ENCODE measurements around the gene PLCL2. TPM values are rescaled to one million over a fixed set of nuclear protein-coding genes. Genes with fewer than 3 reads are reported as not detected.

PLCL2 gene
- polyA plus RNA-seq, 3 donors from 2014 or later: 56.8 to 85.5 (median 78.9) TPM

GRCh38 chr3:17065315-17065714, 180.6 kb downstream of the PLCL2 start:
- peaks cover 22 to 37% (median 23%) of the 10 kb centered on the region in 3 donors for H3K36me3 Mint-ChIP-seq
- DNase-seq: no peak
- H3K9me3 Mint-ChIP-seq: peaks cover 0 to 2% (median 0%) of the 10 kb centered on the region in 6 donors
- H3K4me3 Mint-ChIP-seq: no peak overlapping the region
- peaks cover 34 to 68% of the 10 kb centered on the region in 2 donors for H3K4me1 Mint-ChIP-seq
- peaks cover 3 to 5% (median 4%) of the 10 kb centered on the region in 3 donors for H3K27me3 Mint-ChIP-seq (ENCODE audit: low read depth in 3 of 3)
- H3K27ac Mint-ChIP-seq: peak overlapping the region in 3 of 6 donors; percentile 10 to 65 (median 42)

DNA sequence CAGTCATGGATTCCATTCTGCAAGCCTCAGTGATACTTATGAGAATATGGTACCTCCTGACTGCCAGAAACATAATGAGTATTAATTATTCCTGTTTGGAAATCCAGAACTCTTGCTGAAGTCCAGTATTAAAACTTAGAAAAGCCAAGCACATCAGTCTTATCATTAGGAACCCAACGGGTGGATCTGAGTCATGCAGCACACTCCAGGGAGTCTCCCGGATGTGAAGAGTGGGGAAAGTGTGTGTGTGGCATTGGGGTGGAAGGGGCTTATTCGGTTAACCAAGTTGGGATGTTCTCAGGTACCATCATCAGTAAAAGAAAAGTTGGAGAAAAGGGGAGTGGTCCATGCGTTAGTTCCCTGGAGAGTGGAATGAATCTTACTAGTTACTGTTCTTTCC, 181.1 kb downstream of the PLCL2 start:
- peaks cover 3 to 7% (median 5%) of the 10 kb centered on the region in 3 donors for H3K27me3 Mint-ChIP-seq (ENCODE audit: low read depth in 3 of 3)
- no peak overlapping the region for H3K4me3 Mint-ChIP-seq
- peaks cover 26 to 40% (median 27%) of the 10 kb centered on the region in 3 donors for H3K36me3 Mint-ChIP-seq
- peaks cover 38 to 72% of the 10 kb centered on the region in 2 donors for H3K4me1 Mint-ChIP-seq
- peak overlapping the region in 3 of 6 donors; percentile 18 to 65 (median 42) for H3K27ac Mint-ChIP-seq
- DNase-seq: no peak
- peaks cover 0 to 2% (median 0%) of the 10 kb centered on the region in 6 donors for H3K9me3 Mint-ChIP-seq

GRCh38 chr3:17069754-17070153, 185.0 kb downstream of the PLCL2 start:
- Mint-ChIP-seq H3K9me3 (no peaks in the 10 kb centered on the region), H3K27ac (peak overlapping the region in 4 of 6 donors; percentile 5 to 84 (median 16)), H3K27me3 (ENCODE audit: low read depth in 3 of 3) (peaks cover 2 to 7% (median 3%) of the 10 kb centered on the region in 3 donors), H3K36me3 (peaks cover 34 to 38% (median 34%) of the 10 kb centered on the region in 3 donors), H3K4me3 (no peak overlapping the region), H3K4me1 (peaks cover 41 to 60% of the 10 kb centered on the region in 2 donors)
- DNase-seq: no peak

DNA sequence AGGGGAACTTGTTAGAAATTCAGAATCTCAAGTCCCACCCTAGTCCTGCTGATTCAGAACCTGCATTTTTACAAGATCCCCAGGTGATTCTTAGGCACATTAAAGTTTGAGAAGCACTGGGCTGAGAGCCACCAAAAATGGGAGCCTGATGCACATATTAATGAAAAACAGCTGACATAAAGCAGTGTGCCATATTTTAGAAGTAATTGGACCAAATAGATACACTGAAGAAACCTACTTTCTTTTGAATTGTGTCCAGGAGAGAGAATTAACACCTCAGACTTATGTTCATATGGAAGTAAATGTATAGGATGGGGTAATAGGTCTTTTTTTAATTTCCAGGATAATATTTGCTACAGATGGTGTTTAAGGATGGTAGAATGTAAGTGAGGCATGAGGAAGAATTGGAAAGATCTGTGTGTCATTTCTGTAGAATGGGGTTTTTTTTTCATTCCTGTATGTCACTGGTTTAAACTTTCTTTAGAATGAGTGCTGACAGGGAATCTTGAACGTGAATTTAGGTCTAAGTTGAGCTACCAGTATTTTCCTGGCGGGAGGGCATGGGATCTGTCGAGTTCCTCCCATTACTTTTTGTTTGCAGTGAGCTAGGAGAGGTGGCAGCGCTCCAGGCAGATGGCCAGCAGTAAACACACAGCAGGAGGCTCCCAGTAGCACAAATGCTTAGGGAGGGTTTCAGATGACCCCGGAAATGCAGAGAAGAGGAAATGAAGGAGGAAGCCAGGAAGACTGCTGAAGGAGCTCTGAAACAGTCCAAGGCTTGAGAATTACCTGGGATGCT, 185.6 kb downstream of the PLCL2 start:
- peak overlapping the region; percentile 5 to 84 (median 22) for H3K27ac Mint-ChIP-seq
- no peak for DNase-seq
- H3K36me3 Mint-ChIP-seq: peaks cover 34 to 38% (median 34%) of the 10 kb centered on the region in 3 donors
- peaks cover 3 to 9% (median 9%) of the 10 kb centered on the region in 3 donors for H3K27me3 Mint-ChIP-seq (ENCODE audit: low read depth in 3 of 3)
- H3K4me3 Mint-ChIP-seq: no peak overlapping the region
- peaks cover 45 to 63% of the 10 kb centered on the region in 2 donors for H3K4me1 Mint-ChIP-seq
- no peaks in the 10 kb centered on the region for H3K9me3 Mint-ChIP-seq

DNA sequence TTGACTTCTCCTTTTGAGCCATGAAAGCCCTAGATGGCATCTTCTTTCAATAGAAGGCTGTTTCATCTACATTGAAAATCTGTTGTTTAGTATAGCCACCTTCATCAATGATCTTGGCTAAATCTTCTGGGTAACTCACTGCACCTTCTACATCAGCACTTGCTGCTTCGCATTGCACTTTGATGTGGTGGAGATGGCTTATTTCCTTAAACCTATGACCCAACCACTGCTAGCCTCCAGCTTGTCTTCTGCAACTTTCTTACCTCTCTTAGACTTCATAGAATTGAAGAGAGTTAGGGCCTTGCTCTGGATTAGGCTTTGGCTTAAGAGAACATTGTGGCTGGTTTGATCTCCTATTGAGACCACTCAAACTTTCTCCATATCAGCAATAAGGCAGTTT, 189.8 kb downstream of the PLCL2 start:
- peak overlapping the region; percentile 83 to 94 (median 90) for H3K27ac Mint-ChIP-seq
- peaks cover 5 to 18% (median 13%) of the 10 kb centered on the region in 3 donors for H3K27me3 Mint-ChIP-seq (ENCODE audit: low read depth in 3 of 3)
- peak overlapping the region; percentile 32 to 72 (median 59) for H3K4me3 Mint-ChIP-seq
- peaks cover 30 to 37% (median 35%) of the 10 kb centered on the region in 3 donors for H3K36me3 Mint-ChIP-seq
- no peaks in the 10 kb centered on the region for H3K9me3 Mint-ChIP-seq
- DNase-seq: peak; percentile 40 to 63 (median 50)
- peaks cover 67 to 71% of the 10 kb centered on the region in 2 donors for H3K4me1 Mint-ChIP-seq

DNA sequence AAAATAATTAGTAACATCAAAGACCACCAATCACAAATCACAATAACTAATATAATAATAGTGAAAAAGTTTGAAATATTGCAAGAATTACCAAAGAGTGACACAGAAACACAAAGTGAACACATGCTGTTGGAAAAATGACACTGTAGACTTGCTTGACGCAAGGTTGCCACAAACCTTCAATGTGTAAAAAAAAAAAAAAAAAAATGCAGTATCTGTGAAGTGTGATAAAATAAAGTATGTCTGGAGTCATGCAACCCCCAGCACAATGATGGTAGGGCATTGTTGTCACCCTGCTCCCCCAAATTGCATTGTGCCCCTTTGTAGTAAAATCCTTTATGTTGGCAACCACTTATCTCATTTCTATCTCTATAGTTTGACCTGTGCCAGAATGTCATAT, 190.6 kb downstream of the PLCL2 start:
- H3K4me3 Mint-ChIP-seq: peak overlapping the region; percentile 32 to 72 (median 59)
- peaks cover 68 to 71% of the 10 kb centered on the region in 2 donors for H3K4me1 Mint-ChIP-seq
- peak; percentile 59 to 64 (median 63) for DNase-seq
- peak overlapping the region; percentile 83 to 94 (median 90) for H3K27ac Mint-ChIP-seq
- no peaks in the 10 kb centered on the region for H3K9me3 Mint-ChIP-seq
- H3K36me3 Mint-ChIP-seq: peaks cover 28 to 38% (median 33%) of the 10 kb centered on the region in 3 donors
- peaks cover 7 to 16% (median 13%) of the 10 kb centered on the region in 3 donors for H3K27me3 Mint-ChIP-seq (ENCODE audit: low read depth in 3 of 3)

GRCh38 chr3:17075907-17076306, 191.2 kb downstream of the PLCL2 start:
- peak overlapping the region; percentile 50 to 72 (median 59) for H3K4me3 Mint-ChIP-seq
- no peaks in the 10 kb centered on the region for H3K9me3 Mint-ChIP-seq
- no peak for DNase-seq
- H3K36me3 Mint-ChIP-seq: peaks cover 24 to 36% (median 30%) of the 10 kb centered on the region in 3 donors
- H3K27ac Mint-ChIP-seq: peak overlapping the region; percentile 52 to 94 (median 90)
- peaks cover 7 to 13% (median 13%) of the 10 kb centered on the region in 3 donors for H3K27me3 Mint-ChIP-seq (ENCODE audit: low read depth in 3 of 3)
- H3K4me1 Mint-ChIP-seq: peaks cover 68 to 70% of the 10 kb centered on the region in 2 donors

DNA sequence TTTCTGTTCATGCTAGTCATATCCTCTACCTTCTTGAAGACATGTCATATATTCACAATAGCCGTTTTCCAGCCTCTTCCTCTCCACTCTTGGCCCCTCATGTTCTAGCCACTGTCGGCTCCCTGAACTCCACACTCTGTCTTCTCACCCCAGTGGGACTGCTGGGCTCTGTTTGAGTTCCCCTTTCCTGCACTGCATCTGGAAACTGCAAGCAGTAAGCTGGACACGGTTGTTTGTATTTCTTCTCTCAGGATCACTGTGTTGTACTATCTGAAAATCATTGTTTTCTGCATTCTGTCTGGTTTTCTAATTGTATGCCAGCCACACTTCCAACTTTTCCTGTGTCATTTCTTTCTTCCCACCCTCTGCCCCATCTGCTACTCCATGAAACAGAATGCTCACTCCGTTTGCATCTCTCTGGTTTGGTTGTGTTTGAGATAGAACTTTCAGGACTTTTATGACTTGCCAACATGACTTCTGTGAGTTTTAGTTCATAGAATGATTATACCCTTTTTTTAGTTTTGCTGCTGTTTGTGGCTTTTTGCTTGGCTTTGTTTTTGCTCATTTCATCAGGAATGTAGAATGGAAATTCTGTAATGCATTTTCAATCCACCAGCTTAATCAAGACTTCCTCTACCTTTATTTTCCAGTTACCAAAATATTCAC, 192.3 kb downstream of the PLCL2 start:
- no peaks in the 10 kb centered on the region for H3K9me3 Mint-ChIP-seq
- peaks cover 7 to 13% (median 13%) of the 10 kb centered on the region in 3 donors for H3K27me3 Mint-ChIP-seq (ENCODE audit: low read depth in 3 of 3)
- peak overlapping the region; percentile 50 to 75 (median 61) for H3K4me3 Mint-ChIP-seq
- peak overlapping the region; percentile 48 to 94 (median 90) for H3K27ac Mint-ChIP-seq
- no peak for DNase-seq
- H3K4me1 Mint-ChIP-seq: peaks cover 78 to 79% of the 10 kb centered on the region in 2 donors
- H3K36me3 Mint-ChIP-seq: peaks cover 28 to 39% (median 37%) of the 10 kb centered on the region in 3 donors

DNA sequence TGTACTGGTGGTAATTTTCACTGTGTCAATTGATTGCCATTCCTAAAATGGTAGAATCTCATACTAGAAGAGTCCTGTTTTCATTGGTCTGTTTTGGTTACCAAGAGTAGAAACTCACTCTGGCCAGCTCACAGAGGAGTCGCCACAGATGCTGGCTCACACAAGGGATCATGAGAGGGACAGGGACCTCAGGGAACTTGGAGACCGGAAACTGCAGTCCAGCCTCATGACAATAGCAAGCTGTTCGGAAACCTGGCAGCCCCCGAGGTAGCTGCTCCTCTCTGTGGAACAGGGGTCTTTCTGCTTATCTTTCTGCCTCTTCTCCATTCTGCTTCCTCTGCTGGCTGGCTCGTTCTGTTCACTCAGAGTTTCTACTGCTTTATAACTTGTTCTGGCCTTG, 192.9 kb downstream of the PLCL2 start:
- DNase-seq: no peak
- peak overlapping the region in 3 of 5 donors; percentile 27 to 65 (median 61) for H3K4me3 Mint-ChIP-seq
- H3K27ac Mint-ChIP-seq: peak overlapping the region; percentile 63 to 94 (median 90)
- peaks cover 31 to 41% (median 40%) of the 10 kb centered on the region in 3 donors for H3K36me3 Mint-ChIP-seq
- no peaks in the 10 kb centered on the region for H3K9me3 Mint-ChIP-seq
- H3K27me3 Mint-ChIP-seq (ENCODE audit: low read depth in 3 of 3): peaks cover 7 to 13% (median 13%) of the 10 kb centered on the region in 3 donors
- H3K4me1 Mint-ChIP-seq: peaks cover 83% of the 10 kb centered on the region in 2 donors

DNA sequence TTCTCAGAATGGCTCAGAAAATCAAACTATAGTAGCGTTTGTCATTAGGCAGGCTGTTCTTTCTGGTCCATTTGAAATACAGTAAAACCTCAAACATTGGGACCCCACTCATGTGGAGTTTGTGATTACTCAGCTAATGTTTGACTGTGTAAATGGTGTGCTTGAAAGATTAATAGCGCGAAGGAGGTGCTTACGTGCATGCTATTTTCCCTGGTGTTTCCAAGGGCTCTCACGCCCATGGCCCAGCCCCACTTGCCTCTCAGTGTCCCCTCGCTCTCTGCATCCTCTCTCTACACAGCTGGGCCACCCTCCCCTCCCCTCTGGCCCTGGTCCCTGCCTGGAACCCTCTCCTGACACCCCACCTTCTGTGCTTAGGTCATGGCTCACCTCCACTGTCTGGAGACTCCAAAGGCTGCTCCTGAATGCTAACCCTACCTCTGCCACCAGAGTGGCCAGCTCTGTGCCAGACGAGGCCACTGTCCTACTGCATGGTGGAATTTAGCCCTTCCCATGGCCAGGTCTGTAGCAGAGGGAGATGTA, 194.2 kb downstream of the PLCL2 start:
- DNase-seq: no peak
- H3K4me1 Mint-ChIP-seq: peaks cover 84 to 87% of the 10 kb centered on the region in 2 donors
- H3K4me3 Mint-ChIP-seq: no peak overlapping the region
- peak overlapping the region in 4 of 6 donors; percentile 15 to 85 (median 52) for H3K27ac Mint-ChIP-seq
- peaks cover 7 to 20% (median 13%) of the 10 kb centered on the region in 3 donors for H3K27me3 Mint-ChIP-seq (ENCODE audit: low read depth in 3 of 3)
- H3K36me3 Mint-ChIP-seq: peaks cover 37 to 48% (median 47%) of the 10 kb centered on the region in 3 donors
- H3K9me3 Mint-ChIP-seq: no peaks in the 10 kb centered on the region

- H3K9me3 Mint-ChIP-seq: no peaks in the 10 kb centered on the region
- peaks cover 9 to 18% (median 13%) of the 10 kb centered on the region in 3 donors for H3K27me3 Mint-ChIP-seq (ENCODE audit: low read depth in 3 of 3)
- peak overlapping the region; percentile 75 to 86 (median 77) for H3K27ac Mint-ChIP-seq
- peak in 2 of 3 donors; percentile 26 for DNase-seq
- peaks cover 46 to 57% (median 50%) of the 10 kb centered on the region in 3 donors for H3K36me3 Mint-ChIP-seq
- H3K4me1 Mint-ChIP-seq: peaks cover 77 to 79% of the 10 kb centered on the region in 2 donors
- H3K4me3 Mint-ChIP-seq: peak overlapping the region in 4 of 5 donors; percentile 19 to 52 (median 28)
These were observed 195.2 kb downstream of the PLCL2 start for GRCh38 chr3:17079933-17080332.

DNA sequence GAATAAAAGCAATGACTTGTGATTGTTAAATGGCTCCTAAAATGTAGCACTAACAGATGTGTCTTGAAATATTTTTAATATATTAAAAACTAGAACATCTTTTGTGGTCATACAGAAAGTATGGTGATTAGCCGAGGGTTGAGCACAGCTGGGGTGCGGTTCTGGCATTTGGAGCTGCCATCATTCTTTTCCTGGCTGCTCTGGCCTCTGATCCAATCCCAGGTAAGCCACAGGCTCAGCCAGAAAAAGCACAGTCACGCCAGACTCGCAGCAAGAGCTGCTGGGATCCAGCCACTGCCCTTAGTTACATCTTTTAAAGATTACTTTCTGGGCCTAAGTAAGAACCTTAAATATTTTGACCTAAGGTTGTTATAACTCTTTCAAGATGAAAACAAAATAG, 196.8 kb downstream of the PLCL2 start:
- Mint-ChIP-seq H3K36me3 (peaks cover 48 to 68% (median 59%) of the 10 kb centered on the region in 3 donors), H3K27ac (peak overlapping the region; percentile 56 to 87 (median 74)), H3K27me3 (ENCODE audit: low read depth in 3 of 3) (peaks cover 6 to 15% (median 9%) of the 10 kb centered on the region in 3 donors), H3K4me1 (peaks cover 71 to 74% of the 10 kb centered on the region in 2 donors), H3K9me3 (no peaks in the 10 kb centered on the region), H3K4me3 (peak overlapping the region in 3 of 5 donors; percentile 28 to 48 (median 41))
- no peak for DNase-seq

DNA sequence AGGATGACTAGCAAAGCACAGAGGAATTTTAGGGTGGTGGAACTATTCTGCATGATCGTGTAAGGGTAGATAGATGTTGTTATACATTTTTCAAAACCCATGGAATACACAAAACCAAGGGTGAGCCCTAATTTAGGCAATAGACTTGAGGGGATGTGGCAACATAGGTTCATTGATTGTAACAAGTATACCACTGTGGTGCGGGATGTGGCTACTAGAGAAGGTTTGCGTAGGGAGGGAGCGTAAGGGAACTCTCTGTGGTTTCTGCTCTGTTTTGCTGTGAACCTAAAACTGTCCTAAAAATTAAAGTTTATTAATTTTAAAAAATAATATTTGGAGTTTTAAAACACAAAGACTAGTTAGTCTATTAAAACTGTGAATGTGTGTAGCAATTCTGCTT, 202.8 kb downstream of the PLCL2 start:
- DNase-seq: peak; percentile 73 to 82 (median 78)
- Mint-ChIP-seq H3K4me1 (peaks cover 74 to 77% of the 10 kb centered on the region in 2 donors), H3K36me3 (peaks cover 52 to 66% (median 54%) of the 10 kb centered on the region in 3 donors), H3K4me3 (peak overlapping the region; percentile 44 to 84 (median 65)), H3K27me3 (ENCODE audit: low read depth in 3 of 3) (peaks cover 9 to 25% (median 19%) of the 10 kb centered on the region in 3 donors), H3K9me3 (no peaks in the 10 kb centered on the region), H3K27ac (peak overlapping the region; percentile 30 to 86 (median 80))

Measured in immature natural killer cell (primary cell).